Glomerular endothelial cell (primary cell): ENCODE measurements around the gene CAMKK1. TPM values are rescaled to one million over a fixed set of nuclear protein-coding genes. Genes with fewer than 3 reads are reported as not detected.
"Not testable (repeated sequence)": the region's sequence is repeated elsewhere in the genome, so short reads cannot be mapped to it uniquely, and the experiment has no call there.

ENCODE experiments used
- DNase-seq: peaks from one replicate; pipeline ENCODE4 v3.0.0-alpha.2; 2011; ENCODE audit warnings: low read depth, low spot score; ENCODE audit errors: extremely low read depth
- total RNA-seq: library from RNA; depleted of rRNA; stranded (reverse); fragments of >200 nt; gene quantifications from 2 replicates; pipeline ENCODE4 v1.2.3, GENCODE V29; 2015

The CAMKK1 gene
- total RNA-seq, 1 donor from 2014 or later, result 3.9 TPM

- no peak for DNase-seq
Observed at GRCh38 chr17:3848229-3848835, 44.5 kb downstream of the CAMKK1 start.

GRCh38 chr17:3847165-3847670 lies 45.6 kb downstream of the CAMKK1 start:
- DNase-seq, result no peak

- DNase-seq, result no peak
Observed at GRCh38 chr17:3846437-3847164, 46.3 kb downstream of the CAMKK1 start.

GRCh38 chr17:3845621-3846436 lies 47.0 kb downstream of the CAMKK1 start, which contains the start of gene NCBP3:
Gene NCBP3, minus strand, starts transcription at chr17:3846246. Its CDS starts 23 bp downstream, at chr17:3846223.
- DNase-seq, result peak; percentile 22

- no peak for DNase-seq
Observed at GRCh38 chr17:3845291-3845620, 47.6 kb downstream of the CAMKK1 start.

GRCh38 chr17:3844556-3844955 lies 48.3 kb downstream of the CAMKK1 start:
- DNase-seq, result not testable (repeated sequence)

- no peak for DNase-seq
Observed at GRCh38 chr17:3843935-3844516, 48.8 kb downstream of the CAMKK1 start.

GRCh38 chr17:3838206-3838605 lies 54.6 kb downstream of the CAMKK1 start:
- DNase-seq, result no peak

- DNase-seq, result no peak
Observed at GRCh38 chr17:3836551-3836950, 56.3 kb downstream of the CAMKK1 start.

- no peak for DNase-seq
Observed at GRCh38 chr17:3835410-3836229, 57.2 kb downstream of the CAMKK1 start.

GRCh38 chr17:3834811-3835210 lies 58.0 kb downstream of the CAMKK1 start:
- no peak for DNase-seq

GRCh38 chr17:3828852-3829232 lies 64.0 kb downstream of the CAMKK1 start:
- DNase-seq, result no peak

GRCh38 chr17:3828151-3828851 lies 64.6 kb downstream of the CAMKK1 start:
- no peak for DNase-seq

- DNase-seq, result peak; percentile 52
Observed at GRCh38 chr17:3827124-3827773, 65.6 kb downstream of the CAMKK1 start.

- DNase-seq, result no peak
Observed at GRCh38 chr17:3826191-3826590, 66.7 kb downstream of the CAMKK1 start.

GRCh38 chr17:3821101-3821500 lies 71.8 kb downstream of the CAMKK1 start:
- no peak for DNase-seq

- peak; percentile 23 for DNase-seq
Observed at GRCh38 chr17:3818786-3819185, 74.1 kb downstream of the CAMKK1 start.

- no peak for DNase-seq
Observed at GRCh38 chr17:3817851-3818605, 74.8 kb downstream of the CAMKK1 start.
